ENCODE results near the gene KIF22. TPM values are rescaled to one million over a fixed set of nuclear protein-coding genes. Genes with fewer than 3 reads are reported as not detected.
A peak's percentile ranks its signal among the peaks of the same experiment; 100 is the strongest.

The KIF22 gene
- total and polyA plus RNA-seq, 9 of the 15 experiments (the other 6 are each of a cell fraction or from before 2014, with no cell fraction given) = 8.7 to 232 (median 131) TPM

- no peak for TF ChIP-seq MAZ (CRISPR knock-in tag; conservative IDR thresholded peaks at IDR 0.05 in 1 of 2, IDR thresholded peaks at IDR 0.05 in 1 of 2)
- TF ChIP-seq HMGXB4 (CRISPR knock-in tag; IDR thresholded peaks at IDR 0.05) = no peak
- peak; percentile 83 for TF ChIP-seq ZNF316 (IDR thresholded peaks at IDR 0.05)
- TF ChIP-seq NCOA2 (IDR thresholded peaks at IDR 0.05; ENCODE audit: partially characterized antibody in 2 of 2) = no peak
- TF ChIP-seq ZBTB40 (IDR thresholded peaks at IDR 0.05) = no peak
- no peak for TF ChIP-seq ZBTB40 (CRISPR knock-in tag; IDR thresholded peaks at IDR 0.05)
- no peak for TF ChIP-seq CBFB (CRISPR knock-in tag; IDR thresholded peaks at IDR 0.05)
- TF ChIP-seq BACH1 (tag; IDR thresholded peaks at IDR 0.05) = no peak
- TF ChIP-seq SP1 (CRISPR knock-in tag; IDR thresholded peaks at IDR 0.05) = no peak
- TF ChIP-seq BHLHE40 (IDR thresholded peaks at IDR 0.05; ENCODE audit: low read length) = peak; percentile 68; the same call in 1 of the 2 replicates
- TF ChIP-seq MLLT1 (IDR thresholded peaks at IDR 0.05) = peak in 1 of 2 experiments; percentile 32; a peak in 1 of 4 replicates
These were observed 17.8 kb downstream of the KIF22 start (continued) for GRCh38 chr16:29808219-29808900.

Measured in K562 (cell line).